22Rv1 (cell line): ENCODE results near the gene NLGN3.

Experiments used
- H3K27ac ChIP-seq: fragments of 450-650 bp; 2 replicates; pipeline ENCODE4 v1.5.1; 2017
- ZFX ChIP-seq: fragments of 450-650 bp; IDR thresholded peaks from 2 replicates; pipeline ENCODE4 v1.6.1; 2017; ENCODE audit warnings: antibody characterized with exemption, borderline replicate concordance
- TF ChIP-seq, protein P1 (sequence below): fragments of 450-650 bp; IDR thresholded peaks from 2 replicates; pipeline ENCODE4 v1.5.1; 2017; ENCODE audit warnings: mild to moderate bottlenecking

Gene NLGN3

DNA sequence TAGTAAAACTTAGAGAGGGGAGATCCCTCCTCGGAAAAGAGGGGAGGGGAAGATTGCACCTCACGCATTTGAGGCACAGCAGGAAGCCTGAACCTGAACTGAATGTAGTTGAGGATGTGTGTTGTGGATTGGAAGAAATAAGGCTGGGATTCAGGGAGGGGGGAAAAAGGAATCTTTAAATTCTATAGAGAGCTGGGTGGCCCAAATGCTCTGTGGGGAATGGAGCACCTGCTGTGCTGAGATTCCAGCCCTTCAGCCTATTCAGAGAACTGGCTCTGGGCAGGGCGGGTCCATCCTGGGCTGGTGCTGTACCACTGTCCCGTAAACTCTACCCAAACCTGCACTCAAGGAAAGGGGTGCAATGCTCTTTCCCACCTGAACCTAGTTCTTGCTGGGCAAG, 44.9 kb upstream of the NLGN3 start:
- no peak for TF ChIP-seq ZFX
- TF ChIP-seq, protein P1, sequence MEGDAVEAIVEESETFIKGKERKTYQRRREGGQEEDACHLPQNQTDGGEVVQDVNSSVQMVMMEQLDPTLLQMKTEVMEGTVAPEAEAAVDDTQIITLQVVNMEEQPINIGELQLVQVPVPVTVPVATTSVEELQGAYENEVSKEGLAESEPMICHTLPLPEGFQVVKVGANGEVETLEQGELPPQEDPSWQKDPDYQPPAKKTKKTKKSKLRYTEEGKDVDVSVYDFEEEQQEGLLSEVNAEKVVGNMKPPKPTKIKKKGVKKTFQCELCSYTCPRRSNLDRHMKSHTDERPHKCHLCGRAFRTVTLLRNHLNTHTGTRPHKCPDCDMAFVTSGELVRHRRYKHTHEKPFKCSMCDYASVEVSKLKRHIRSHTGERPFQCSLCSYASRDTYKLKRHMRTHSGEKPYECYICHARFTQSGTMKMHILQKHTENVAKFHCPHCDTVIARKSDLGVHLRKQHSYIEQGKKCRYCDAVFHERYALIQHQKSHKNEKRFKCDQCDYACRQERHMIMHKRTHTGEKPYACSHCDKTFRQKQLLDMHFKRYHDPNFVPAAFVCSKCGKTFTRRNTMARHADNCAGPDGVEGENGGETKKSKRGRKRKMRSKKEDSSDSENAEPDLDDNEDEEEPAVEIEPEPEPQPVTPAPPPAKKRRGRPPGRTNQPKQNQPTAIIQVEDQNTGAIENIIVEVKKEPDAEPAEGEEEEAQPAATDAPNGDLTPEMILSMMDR, result no peak
- no peak overlapping the region for H3K27ac ChIP-seq

DNA sequence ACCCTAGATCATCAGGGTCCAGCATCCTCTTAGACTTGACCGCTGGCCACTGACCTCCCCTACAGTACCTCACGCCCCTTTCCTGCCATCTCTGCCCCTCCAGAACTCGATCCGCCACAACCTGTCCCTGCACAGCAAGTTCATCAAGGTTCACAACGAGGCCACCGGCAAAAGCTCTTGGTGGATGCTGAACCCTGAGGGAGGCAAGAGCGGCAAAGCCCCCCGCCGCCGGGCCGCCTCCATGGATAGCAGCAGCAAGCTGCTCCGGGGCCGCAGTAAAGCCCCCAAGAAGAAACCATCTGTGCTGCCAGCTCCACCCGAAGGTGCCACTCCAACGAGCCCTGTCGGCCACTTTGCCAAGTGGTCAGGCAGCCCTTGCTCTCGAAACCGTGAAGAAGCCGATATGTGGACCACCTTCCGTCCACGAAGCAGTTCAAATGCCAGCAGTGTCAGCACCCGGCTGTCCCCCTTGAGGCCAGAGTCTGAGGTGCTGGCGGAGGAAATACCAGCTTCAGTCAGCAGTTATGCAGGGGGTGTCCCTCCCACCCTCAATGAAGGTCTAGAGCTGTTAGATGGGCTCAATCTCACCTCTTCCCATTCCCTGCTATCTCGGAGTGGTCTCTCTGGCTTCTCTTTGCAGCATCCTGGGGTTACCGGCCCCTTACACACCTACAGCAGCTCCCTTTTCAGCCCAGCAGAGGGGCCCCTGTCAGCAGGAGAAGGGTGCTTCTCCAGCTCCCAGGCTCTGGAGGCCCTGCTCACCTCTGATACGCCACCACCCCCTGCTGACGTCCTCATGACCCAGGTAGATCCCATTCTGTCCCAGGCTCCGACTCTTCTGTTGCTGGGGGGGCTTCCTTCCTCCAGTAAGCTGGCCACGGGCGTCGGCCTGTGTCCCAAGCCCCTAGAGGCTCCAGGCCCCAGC, 43.8 kb upstream of the NLGN3 start:
- TF ChIP-seq ZFX, result no peak
- TF ChIP-seq, protein P1, result no peak

DNA sequence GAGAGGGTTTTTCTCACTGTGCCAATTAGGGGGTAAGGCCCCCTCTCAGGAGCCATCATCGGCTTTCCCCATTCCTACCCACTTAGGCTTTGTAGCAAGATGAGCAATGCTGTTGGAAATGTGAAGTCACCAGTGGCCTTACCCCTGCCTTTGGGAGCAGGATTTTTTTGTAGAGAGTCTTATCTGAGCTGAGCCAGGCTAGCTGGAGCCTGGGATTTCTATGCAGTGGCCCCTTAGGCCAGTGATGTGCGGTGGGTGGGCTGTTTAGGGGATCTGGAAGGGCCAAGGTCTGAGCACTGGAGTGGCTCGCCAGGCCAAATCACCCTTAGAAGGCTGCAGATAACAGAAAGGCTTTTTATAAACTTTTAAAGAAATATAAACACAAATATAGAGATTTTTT, 42.3 kb upstream of the NLGN3 start:
- TF ChIP-seq ZFX, result no peak
- TF ChIP-seq, protein P1, result no peak
- H3K27ac ChIP-seq, result no peak overlapping the region

More for the DNA sequence above, 43.8 kb upstream of the NLGN3 start:
- no peak overlapping the region for H3K27ac ChIP-seq

DNA sequence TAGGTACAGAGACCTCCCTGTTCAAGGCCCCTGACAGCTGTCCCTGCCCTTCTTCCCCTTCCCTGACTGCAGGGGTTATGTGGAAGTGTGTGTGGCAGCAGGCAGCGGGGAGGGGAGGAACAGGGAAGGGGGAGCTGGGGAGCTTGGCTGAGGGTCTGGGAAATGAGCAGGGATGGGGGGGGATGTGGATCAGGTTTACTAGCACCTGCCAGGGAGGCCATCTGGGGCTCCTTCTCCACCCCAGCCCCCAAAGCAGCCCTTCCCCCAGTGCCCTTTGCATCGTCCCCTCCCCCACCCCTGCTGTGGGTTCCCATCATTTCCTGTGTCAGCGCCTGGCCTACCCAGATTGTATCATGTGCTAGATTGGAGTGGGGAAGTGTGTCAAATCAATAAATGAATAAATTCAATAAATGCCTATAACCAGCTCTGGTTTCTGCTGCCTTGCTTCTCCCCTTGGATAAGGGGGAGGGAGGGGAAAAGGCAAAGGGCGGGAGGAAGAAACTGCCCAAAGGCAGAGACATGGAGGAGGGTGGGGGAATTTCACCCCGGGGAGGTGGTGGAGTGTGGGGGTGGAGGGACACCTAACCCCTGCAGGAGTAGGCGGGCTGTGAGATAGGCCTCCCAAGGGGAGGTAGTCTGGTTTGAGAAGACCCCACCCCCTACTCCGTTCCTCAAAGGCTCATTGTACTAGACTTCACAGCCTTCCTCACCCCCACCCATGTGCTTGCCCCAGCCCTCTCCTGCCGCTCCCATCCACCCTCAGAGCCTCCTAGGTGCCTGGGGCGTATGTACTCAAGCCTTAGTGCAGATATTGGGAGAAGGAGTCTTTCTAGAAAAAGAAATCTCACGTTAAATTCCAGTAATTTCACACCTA, 41.3 kb upstream of the NLGN3 start:
- TF ChIP-seq, protein P1, result no peak
- no peak for TF ChIP-seq ZFX
- no peak overlapping the region for H3K27ac ChIP-seq

DNA sequence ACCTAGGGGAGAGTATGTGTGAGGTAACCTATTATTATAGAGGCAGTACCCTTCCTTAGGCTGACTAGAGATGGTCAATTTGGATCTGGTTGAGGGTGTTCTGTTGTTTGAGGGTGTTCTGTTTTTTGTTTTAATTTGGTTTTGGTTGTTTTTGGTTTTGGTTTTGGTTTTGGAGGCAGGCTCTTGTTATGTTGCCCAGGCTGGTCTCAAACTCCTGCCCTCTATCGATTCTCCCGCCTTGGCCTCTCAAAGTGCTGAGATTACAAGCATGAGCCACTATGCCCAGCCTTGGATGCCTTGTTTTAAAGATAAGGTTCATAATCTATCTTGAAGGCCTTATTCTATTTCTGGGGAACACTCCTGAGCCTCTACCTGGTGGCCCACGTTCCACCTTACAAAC, 39.0 kb upstream of the NLGN3 start:
- H3K27ac ChIP-seq, result no peak overlapping the region

DNA sequence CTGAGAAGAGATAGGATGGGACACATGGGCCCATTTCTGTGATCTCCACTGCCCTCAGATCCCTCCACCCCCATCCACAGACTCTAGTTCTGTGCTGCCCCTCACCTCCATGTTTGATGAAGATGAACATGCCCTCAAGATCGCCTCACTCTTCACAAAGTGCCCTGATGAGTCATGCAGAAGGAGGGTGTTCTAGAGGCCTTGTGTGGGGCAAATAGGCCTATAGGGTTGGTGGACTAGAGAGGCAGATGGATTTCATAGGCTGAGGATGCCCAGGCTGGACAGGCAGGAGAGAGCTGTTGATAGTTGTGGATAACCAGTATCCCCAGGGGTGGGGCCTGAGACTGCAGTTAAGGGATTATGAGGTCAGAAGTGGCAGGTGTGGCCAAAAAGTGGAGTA, 38.2 kb upstream of the NLGN3 start, which contains the start of gene CXorf65:
Gene CXorf65 (minus strand): TSS at position 314 of the 400 bp plus-strand sequence. CDS start 184 bp downstream, at position 130.
- H3K27ac ChIP-seq, result no peak within 1 kb of the TSS
- TF ChIP-seq ZFX, result no peak
- TF ChIP-seq, protein P1, result no peak

More for the DNA sequence above, 39.0 kb upstream of the NLGN3 start:
- TF ChIP-seq ZFX, result no peak
- TF ChIP-seq, protein P1, result no peak
